Spleen (tissue), 7 donors: ENCODE results near the gene EEF1AKMT1.

Source experiments
- CTCF ChIP-seq, 11 experiments: fragments of 200-600 bp in 7 of 11; fragments of 450-650 bp in 4 of 11; sonication (generic) in 4 of 11; IDR thresholded peaks in 8 of 11; conservative IDR thresholded peaks in 3 of 11; 1 replicate in 7 of 11; 2 replicates in 4 of 11; pipeline versions ENCODE4 v1.4.0 to v1.8.0; 2016 to 2021; ENCODE audit warnings: antibody characterized with exemption in 11 of 11, inconsistent platforms in 4 of 11, mild to moderate bottlenecking in 1 of 11
- POLR2AphosphoS5 ChIP-seq, 3 donors: sonication (generic); formaldehyde crosslinking; IDR thresholded peaks; one replicate each; pipeline ENCODE4 v1.5.1; 2017; ENCODE audit warnings: antibody characterized with exemption in 3 of 3
- donor health status: DM: no; HTN: no; CAD: no; lungs with moderate emphysema.
- donor health status: DM: no; HTN: no; CAD: no.
- donor health status: DM: no; HTN: no; CAD: no.

- TF ChIP-seq CTCF (IDR thresholded peaks at IDR 0.05 in 8 of 11, conservative IDR thresholded peaks at IDR 0.05 in 3 of 11) (no peak), POLR2AphosphoS5 (IDR thresholded peaks at IDR 0.05) (no peak)
These were observed 37.0 kb upstream of the EEF1AKMT1 start for GRCh38 chr13:20810808-20811207.
